Neutrophil (primary cell): ENCODE results near the gene CFAP92.

Experiments
- H3K27ac ChIP-seq: fragments of 200-600 bp; sonication (generic); 2 replicates; pipeline ENCODE4 v1.5.1; 2016; ENCODE audit warnings: mild to moderate bottlenecking, moderate library complexity
- H3K27me3 ChIP-seq: fragments of 200-600 bp; sonication (generic); 2 replicates; pipeline ENCODE4 v1.6.0; 2016; ENCODE audit warnings: mild to moderate bottlenecking
- H3K36me3 ChIP-seq: fragments of 200-600 bp; sonication (generic); 2 replicates; pipeline ENCODE4 v1.5.1; 2017
- H3K4me1 ChIP-seq, 2 experiments: fragments of 200-600 bp in 1 of 2; sonication (generic) in 1 of 2; 1 replicate in 1 of 2; 2 replicates in 1 of 2; pipeline versions ENCODE4 v1.5.1 to v1.6.1; 2013 to 2016; ENCODE audit warnings: low read depth in 1 of 2, low read length in 1 of 2, mild to moderate bottlenecking in 1 of 2, moderate library complexity in 1 of 2; ENCODE audit not compliant: control insufficient read depth in 1 of 2, insufficient read depth in 1 of 2
- H3K4me3 ChIP-seq, 2 experiments: fragments of 200-600 bp in 1 of 2; sonication (generic) in 1 of 2; 1 replicate in 1 of 2; 2 replicates in 1 of 2; pipeline ENCODE4 v1.5.1; 2013 to 2016; ENCODE audit warnings: low read depth in 1 of 2, low read length in 1 of 2, mild to moderate bottlenecking in 1 of 2, moderate library complexity in 1 of 2
- H3K9me3 ChIP-seq: fragments of 200-600 bp; sonication (generic); 2 replicates; pipeline ENCODE4 v1.5.1; 2016
- TF ChIP-seq, protein P1 (sequence below): fragments of 200-600 bp; sonication (generic); IDR thresholded peaks from 2 replicates; pipeline ENCODE4 v1.5.1; 2016; ENCODE audit warnings: antibody characterized with exemption

The CFAP92 gene

DNA sequence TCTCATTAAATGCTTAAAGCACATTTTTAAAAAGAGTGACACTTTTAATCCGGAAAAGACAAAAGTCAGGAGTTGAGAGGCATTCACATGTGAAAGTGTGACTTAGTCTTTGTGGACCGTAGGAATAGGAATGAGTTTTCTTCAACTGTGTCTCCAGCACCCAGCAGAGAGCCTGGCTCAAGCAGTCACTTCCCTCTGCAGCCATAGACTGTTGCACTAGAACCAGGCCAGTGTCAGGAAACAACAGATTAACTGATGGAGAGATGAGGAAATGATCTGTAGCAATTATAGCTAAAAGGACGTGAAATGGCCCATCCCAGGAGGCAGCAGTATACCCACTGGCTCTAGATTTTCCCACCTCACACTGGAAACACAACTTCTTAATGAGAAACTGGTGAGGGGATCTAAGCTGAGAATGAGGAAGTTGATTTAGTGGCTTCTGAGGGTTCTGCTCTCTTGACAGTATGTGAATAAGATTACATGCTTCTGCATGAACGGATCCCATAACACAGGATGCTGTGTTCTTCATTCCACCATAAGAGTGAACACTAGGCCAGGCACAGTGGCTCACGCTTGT lies 19.8 kb downstream of the CFAP92 start:
- Histone ChIP-seq H3K36me3 (no peaks in the 10 kb centered on the region), H3K9me3 (no peaks in the 10 kb centered on the region), H3K27me3 (no peaks in the 10 kb centered on the region), H3K4me1 (peaks cover 23 to 28% of the 10 kb centered on the region in 2 experiments), H3K4me3 (peak overlapping the region in 1 of 2 experiments; percentile 21), H3K27ac (peak overlapping the region; percentile 93)
- TF ChIP-seq, protein P1, sequence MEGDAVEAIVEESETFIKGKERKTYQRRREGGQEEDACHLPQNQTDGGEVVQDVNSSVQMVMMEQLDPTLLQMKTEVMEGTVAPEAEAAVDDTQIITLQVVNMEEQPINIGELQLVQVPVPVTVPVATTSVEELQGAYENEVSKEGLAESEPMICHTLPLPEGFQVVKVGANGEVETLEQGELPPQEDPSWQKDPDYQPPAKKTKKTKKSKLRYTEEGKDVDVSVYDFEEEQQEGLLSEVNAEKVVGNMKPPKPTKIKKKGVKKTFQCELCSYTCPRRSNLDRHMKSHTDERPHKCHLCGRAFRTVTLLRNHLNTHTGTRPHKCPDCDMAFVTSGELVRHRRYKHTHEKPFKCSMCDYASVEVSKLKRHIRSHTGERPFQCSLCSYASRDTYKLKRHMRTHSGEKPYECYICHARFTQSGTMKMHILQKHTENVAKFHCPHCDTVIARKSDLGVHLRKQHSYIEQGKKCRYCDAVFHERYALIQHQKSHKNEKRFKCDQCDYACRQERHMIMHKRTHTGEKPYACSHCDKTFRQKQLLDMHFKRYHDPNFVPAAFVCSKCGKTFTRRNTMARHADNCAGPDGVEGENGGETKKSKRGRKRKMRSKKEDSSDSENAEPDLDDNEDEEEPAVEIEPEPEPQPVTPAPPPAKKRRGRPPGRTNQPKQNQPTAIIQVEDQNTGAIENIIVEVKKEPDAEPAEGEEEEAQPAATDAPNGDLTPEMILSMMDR: no peak

DNA sequence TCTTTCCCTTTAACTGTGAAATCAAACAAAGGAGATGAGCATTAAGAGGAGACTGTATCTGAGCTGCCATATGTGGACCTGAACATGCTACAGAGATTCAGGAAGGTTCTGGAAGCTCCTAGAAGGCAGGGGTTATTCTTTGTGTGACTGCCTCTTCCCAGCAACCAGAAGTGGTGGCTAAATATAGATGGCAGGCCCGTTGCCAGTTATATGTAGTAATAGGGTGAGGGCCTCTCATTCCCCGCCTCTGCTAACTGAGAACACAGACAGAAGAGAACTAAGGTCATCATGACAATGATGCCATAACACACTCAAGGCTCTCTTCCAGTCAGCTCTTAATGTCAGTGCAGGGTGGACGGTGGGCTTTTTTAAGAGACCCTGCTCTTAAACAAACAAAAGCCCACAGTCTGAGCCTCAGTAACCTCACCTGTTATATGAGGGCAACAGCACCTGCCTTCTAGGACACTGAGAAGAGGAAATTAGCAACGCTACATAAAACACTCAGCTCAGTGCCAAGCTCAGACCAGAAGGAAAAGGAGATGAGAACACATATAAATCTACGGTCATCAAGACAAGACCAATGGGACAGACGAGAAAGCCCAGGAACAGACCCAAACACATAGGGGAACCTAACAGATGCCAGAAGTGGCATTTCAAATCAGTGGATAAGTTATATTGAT lies 22.3 kb downstream of the CFAP92 start:
- H3K27ac ChIP-seq: no peak overlapping the region
- no peaks in the 10 kb centered on the region for H3K36me3 ChIP-seq
- H3K4me1 ChIP-seq: peaks cover 23 to 28% of the 10 kb centered on the region in 2 experiments
- TF ChIP-seq, protein P1: no peak
- no peaks in the 10 kb centered on the region for H3K9me3 ChIP-seq
- H3K4me3 ChIP-seq: no peak overlapping the region
- H3K27me3 ChIP-seq: no peaks in the 10 kb centered on the region

DNA sequence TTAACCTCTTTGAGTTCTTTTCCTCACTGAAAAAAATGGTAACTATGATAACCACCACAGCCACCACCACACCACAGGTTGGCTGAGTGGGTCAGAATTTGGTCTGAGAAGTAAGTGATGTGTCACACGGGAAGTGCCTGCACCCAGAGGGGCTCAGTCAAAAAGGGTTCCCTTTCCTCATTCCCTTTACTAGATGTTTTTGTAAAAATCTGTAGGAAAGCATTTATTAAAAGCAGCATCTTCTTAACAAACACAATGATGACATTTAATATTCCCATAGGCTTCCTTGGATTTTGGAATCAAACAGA lies 23.2 kb downstream of the CFAP92 start:
- Histone ChIP-seq H3K27me3 (no peaks in the 10 kb centered on the region), H3K4me1 (peaks cover 23 to 28% of the 10 kb centered on the region in 2 experiments), H3K4me3 (no peak overlapping the region), H3K9me3 (no peaks in the 10 kb centered on the region), H3K27ac (no peak overlapping the region), H3K36me3 (no peaks in the 10 kb centered on the region)
- TF ChIP-seq, protein P1: no peak

DNA sequence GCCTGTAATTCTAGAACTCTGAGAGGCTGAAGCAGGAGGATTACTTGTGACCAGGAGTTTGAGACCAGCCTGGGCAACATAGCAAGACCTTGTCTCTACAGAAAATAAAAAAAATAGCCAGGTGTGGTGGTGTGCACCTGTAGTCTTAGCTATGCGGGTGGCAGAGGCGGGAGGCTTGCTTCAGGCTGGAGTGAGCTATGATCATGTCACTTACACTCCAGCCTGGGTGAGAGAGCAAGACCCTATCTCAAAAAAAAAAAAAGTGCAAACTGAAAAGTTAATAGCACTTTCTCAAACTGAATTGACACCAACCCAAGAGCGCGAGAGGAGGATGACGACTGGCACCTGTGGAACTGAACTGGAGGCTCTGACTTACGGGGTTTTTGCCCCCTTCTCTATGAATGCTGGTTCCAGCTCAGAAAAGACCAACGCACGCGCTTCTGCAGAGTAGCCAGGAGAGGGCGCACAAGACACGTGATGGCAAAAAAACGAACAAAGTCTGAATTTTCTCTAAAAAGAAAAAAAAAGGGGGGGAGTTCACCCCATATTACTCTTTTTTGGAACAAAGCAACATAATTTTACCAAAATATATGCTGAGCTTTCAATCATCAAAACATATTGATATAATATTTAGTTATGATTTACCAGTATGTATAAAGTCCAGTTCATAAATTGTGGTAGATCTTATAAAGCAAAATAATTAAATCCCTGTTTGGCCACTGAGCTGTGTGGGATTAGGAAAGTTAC lies 23.7 kb downstream of the CFAP92 start:
- TF ChIP-seq, protein P1: peak; percentile 91
- Histone ChIP-seq H3K9me3 (no peaks in the 10 kb centered on the region), H3K27me3 (no peaks in the 10 kb centered on the region), H3K4me1 (peaks cover 23 to 28% of the 10 kb centered on the region in 2 experiments), H3K4me3 (no peak overlapping the region), H3K27ac (no peak overlapping the region), H3K36me3 (no peaks in the 10 kb centered on the region)

DNA sequence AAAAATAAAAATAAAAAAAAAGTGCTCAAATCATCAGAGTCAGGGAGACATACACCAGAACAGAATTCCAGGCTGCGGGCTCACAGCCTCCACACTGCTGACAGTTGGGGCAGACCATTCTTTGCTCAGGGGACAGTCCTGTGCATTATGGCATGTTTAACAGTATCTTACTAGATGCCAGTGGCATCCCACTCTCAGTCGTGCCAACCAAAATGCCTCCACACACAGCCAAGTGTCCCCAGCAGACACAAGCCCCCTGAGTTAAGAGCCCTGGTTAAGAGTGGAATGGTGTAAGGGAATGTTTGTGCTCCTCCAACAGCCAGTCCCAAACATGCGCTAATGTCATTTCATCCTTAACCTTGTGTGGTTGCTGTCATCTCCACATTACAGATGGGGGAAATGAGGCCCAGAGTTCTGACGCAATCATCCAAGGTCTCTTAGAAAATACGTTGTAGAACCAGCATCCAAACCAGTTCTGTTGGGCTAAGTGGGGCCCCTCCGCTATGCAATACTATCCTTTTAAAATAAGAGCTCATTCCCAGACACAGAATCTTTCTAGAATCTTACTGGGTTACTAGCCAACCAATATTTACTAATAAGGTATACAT lies 26.0 kb downstream of the CFAP92 start:
- Histone ChIP-seq H3K36me3 (no peaks in the 10 kb centered on the region), H3K27me3 (no peaks in the 10 kb centered on the region), H3K4me1 (peaks cover 4 to 12% of the 10 kb centered on the region in 2 experiments), H3K27ac (no peak overlapping the region), H3K9me3 (no peaks in the 10 kb centered on the region), H3K4me3 (no peak overlapping the region)
- TF ChIP-seq, protein P1: no peak
